NCI-H345 treated with DMSO at 0.1 percent for 48 hours (cell line): Measurements from ENCODE around the gene KIF16B.

ENCODE experiments used
- DNase-seq: peaks from one replicate; lab custom pipeline; 2025; ENCODE audit not compliant: unreplicated experiment; lab: John Stamatoyannopoulos, UW

Gene KIF16B

DNA sequence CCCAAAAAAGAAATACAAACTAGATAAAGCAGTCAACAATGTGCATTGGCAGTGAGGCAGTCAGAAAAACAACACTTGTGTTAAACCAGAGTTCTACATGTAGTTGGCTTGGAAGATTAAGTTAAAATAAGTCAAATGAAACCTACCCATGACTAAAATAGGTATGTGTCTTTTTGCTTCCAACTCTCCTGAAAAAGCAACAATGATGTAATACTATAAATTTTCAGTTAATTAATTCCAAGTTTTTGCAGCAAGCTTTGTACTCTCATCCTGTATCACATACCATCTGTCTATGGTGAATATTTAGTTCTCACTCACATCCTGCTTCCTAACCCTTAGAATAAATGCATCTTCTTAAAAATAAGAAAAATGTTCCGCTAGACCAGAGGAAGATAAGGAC lies 261.5 kb downstream of the KIF16B start:
- DNase-seq = no peak

DNA sequence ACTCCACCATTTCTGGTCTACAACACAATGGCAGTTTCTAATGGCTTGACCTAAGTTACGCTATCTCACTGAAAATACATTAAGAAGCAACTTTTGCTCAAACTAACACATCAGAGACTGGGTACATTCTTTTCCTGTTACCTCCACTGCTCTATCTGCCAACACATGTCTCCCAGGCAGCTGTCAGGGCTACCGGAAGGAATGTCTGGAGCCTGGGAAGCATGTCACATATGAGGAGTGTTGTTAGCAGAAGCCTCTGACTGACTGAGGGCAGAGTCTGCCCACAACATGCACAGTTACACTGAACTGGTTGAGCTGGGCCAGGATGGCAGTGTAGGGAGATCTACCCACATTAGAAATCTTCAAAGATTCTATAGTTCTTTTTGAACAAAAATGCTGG lies 264.5 kb downstream of the KIF16B start:
- no peak for DNase-seq

DNA sequence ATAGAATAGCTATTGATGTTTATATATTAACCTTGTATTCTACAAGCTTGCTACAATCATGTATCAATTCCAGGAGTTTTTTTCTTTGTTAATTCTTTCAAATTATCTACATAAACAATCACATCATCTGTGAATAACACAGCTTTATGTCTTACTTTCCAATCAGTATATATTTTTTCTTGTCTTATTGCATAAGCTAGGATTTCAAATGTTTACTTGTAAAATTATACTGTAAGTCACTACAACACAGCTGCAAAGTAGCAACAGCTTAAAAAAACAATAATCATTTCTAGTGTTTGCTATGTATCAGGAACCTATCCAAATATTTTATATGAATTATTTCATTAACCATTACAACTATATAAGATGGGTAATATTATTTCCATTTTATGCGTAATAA lies 270.4 kb downstream of the KIF16B start:
- DNase-seq = no peak

DNA sequence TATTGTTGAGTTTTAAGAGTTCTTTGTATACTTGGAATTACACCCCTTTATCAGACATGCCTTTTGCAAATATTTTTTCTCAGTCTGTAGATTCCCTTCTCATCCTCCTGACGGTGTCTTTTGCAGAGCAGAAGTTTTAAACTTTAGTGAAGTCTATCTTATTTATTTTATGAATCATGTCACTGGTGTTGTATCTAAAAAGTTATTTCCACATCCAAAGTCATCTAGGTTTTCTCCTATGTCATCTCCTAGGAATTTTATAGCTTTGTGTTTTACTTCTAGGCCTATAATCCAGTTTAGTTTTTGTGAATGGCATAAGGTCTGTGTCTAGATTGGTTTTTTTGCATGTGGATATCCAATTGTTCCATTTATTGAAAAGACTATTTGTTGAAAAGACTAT lies 271.3 kb downstream of the KIF16B start:
- no peak for DNase-seq

DNA sequence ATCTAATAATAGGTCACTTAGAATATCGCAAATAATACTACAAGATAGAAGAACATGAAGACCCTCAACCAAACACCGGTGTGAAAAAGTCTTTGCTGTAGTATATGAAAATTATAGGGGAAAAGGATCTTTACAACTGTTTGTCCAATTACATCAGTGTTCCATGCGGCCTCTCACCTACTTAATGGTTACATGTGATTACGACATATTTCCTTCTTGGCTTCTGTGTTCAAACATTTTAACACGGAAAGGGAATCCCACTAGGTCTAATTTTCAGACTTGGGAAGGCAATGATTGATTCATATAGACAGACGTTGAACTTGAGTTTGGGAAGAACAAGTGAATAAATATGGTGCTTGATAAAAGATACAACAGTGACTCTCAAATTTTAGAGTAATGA lies 273.4 kb downstream of the KIF16B start:
- DNase-seq = no peak

DNA sequence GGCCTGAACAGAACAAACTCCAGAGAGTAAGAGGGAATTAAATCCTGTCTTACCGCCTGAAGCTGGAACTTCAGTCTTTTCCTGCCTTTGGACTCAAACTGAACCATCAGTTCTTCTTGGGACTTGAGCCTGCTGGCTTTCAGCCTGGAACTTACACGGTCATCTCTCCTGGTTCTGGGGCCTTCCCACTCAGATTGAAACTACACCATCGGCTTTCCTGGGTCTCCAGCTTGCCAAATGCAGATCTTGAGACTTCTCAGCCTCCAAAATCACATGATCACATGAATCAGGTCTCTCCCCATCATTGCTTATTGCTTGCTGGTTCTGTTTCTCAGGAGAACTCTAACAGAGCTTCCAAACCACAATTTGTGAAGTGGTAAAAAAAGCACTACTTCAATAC lies 276.3 kb downstream of the KIF16B start:
- no peak for DNase-seq

DNA sequence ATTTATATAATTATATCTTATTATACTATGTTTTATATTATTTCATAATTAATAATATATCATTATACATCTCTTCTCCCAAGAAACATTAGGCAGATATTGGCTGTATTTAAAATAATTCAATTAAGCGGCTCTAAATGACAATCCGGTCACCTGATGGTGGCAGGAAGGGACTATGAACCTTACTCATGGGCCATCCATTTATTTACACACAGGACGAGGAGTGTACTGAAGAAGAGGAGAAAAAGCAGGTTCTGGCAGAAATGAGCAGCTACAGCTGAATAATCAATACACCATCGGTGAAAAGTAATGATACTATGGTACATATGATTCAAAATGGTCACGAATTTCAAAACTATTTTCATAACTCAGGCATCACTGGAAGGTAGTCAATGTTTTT lies 277.7 kb downstream of the KIF16B start:
- no peak for DNase-seq

DNA sequence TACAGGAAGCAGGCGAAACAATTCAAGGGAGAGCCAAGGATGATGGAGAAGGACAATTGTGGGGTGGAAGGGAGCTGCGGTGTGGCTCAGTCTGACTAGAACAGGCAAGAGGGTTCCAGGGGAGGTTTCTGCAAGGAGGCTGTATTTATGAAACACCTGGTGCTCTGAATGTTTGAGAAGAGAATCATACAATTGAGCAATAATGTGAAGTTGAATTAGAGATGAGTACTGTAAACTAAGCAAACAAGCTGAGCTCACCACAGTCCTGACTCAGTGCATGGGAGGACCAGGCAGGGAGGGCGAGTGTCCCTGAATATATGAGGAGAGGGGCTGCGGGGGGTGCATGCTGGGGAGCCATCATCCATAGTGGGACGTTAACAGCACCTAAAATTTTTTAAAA lies 279.7 kb downstream of the KIF16B start:
- DNase-seq = peak; percentile 3

DNA sequence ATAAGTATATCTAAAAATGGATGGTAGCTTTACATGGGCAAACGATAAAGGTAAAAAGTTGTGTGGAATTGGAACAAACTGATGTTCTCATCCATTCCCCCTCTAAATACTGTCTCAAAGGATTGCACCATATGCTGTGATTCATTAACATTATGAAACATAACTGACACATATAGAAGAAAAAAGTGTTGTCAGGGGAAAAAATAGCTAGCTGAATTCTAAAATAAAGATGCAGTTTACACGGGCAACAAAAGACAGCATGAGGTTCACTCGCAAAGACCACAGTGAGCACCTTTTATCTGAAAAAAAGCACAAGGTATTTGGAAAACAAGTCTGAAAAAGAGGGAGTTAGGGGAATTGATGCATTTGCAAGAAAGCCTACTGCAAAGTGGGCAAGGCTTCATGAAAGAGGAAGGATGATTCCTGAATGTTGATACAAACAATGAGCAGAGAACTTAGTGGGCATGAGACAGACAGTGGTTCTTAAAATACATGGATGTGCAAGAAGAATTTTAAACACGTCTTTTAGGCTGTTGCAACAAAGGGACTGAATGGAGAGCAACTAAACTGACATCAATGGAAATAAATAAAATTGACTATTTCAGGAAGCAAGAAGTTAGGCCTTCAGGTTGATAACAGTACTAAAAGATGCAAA lies 280.9 kb downstream of the KIF16B start:
- no peak for DNase-seq

DNA sequence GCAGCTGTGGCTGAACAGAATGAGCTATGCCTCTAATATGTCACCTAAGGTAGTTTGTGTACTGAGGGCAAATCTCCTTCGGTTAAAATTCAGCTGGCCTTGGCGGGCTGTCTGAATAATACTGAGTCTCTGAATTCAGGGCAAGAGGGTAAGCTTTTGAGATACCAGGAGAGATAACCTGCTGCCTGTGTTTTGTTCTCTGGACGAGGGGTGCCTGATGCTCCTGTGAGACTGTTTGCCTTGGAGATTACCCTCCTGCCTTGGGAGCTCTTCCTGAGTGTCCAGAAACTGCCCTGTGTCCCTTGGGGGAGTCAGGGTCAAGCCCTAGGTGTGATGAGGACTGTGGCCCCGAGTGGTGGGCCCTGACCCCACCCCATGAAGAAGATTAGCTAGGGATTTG lies 282.9 kb downstream of the KIF16B start:
- no peak for DNase-seq

DNA sequence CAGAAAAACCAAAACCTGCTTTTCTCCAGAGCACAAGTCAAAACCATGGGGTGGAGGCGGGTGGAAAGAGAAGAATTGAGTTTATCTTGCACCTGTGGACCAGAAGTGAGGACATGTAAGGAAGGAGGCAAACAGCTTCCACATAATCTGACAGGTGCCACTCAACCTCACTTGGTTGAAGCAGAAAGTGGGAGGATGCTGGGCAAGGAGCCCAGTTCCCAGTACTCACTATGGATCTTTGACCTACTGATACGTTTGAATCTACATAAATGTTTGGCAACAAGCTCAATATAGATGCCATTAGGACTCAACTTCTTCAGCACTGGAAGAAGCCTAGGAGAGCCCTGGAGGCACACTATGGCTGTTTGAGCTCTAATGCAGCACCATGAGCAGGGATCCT lies 285.5 kb downstream of the KIF16B start:
- DNase-seq = no peak

DNA sequence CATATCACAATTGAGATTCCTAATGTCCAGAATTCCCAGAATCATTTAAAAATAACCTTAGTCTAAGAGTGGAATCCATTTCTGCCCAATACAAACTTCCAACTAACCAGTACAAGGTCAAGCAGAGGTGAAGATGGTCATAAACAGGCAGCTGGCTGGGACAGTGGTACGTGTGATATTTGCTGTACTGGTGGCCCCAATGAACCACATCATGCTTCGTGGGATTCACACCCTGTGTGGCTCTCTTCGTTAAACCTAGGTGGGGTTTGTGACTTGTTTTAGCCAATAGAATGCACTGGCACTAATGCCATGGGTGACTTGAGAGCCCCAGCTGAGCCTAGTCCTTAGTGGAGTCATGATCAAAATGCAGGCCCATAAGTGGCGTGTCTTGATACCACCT lies 286.6 kb downstream of the KIF16B start:
- DNase-seq = no peak

DNA sequence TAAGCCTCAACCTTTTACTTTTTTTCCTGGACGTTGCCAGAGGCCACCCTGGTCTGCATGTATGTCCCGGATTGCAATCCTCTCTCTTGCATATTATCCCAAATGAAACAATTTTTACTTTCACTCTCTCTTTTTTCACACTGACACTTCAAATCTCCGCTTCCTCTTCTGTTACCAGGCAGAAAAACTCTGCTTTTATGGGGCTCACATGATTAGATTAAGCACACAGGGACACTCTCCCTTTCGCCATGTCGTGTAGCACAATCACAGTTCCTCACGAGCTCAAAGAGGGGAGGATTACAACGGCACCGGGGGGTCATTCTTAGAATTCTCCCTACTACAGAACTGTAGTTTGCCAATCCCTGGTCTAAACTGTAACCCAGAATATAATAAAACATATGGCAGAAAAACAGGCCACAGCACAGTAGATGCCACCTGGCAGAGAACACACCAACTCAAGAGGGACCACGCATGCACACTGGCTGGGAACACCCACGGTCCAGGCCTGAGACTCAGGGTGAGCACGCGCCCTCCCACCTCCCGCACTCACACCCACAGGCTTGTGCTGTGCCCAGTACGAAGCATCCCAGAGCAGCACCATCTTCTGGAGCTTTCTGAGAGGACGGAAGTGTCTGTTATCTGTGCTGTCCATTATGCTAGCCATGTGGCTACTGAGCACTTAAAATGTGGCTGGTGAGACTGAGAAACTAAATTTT lies 288.7 kb downstream of the KIF16B start:
- DNase-seq = no peak

DNA sequence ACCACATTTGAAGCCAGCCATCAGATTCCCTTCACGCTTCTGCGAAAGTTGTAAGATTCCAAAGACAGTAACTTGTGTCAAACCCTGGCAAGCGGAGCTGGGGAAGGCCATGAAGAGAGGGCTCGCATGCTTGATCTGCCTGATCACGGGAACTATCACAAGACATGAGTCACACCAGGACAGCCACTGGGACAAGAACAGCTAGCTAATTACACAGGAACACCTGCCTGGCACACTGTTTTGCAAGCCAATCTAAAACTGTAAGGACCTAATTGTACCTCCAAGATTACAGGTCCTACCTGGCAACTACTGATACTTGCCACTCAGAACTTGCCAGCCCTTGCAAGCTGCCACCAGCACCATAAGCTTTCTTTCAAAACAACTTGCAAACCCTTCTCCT lies 289.3 kb downstream of the KIF16B start:
- no peak for DNase-seq

DNA sequence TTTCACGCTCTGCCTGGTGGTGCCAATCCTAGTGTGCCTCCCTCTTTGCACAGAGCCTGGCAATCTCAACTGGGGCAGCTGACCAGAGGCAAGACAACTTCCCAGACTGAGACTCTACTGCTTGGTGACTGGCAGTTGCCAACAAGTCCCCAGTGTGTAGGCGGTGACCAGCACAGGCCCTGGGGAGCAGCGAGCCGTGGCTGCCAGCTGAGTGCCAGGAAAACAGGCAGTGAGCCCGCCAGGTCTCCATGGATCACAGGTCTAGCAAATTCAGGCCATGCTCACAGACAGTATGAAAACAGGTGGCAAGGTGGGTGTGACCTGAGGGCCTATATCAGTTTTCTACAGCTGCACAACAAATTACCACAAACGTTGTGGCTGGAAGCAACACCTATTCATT lies 289.9 kb downstream of the KIF16B start:
- no peak for DNase-seq

DNA sequence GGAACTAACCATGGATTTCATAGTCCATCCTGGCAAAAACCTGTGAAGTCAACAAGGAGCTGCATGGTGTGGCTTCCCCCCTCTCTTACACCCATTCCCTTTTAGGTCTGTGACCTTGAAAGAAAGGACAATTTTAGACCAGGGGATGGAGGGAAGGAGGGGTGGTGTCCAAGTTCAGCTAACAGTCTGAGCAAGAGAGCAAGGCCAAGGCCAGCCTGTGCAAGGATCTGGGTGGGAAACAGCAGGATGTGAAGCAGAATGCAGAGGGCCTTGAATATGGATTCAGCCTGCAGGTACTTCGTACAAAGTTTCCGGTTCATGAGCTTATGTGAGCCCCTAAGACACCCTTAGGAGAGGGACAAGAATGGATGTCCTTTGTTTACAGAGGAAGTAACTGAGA lies 293.0 kb downstream of the KIF16B start:
- DNase-seq = no peak

DNA sequence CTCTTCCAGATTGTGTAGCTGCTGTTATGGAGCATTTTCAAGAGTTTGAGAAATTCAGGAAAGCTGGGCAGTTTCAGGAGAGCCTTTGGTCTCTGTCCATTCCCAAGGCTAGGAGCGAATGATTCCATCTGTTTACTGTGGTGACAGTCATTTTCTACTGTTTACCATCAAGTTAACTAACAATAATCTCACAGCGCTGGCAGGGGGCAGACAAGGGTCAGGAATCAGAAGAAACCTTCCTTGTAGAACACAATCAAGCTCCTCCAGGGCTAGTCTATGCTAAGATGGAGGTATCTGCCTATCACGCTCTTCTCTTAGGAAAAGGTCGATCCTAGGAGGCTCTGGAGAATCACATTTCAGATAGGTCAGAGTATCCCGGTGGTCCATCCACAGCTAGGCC lies 293.9 kb downstream of the KIF16B start:
- no peak for DNase-seq

DNA sequence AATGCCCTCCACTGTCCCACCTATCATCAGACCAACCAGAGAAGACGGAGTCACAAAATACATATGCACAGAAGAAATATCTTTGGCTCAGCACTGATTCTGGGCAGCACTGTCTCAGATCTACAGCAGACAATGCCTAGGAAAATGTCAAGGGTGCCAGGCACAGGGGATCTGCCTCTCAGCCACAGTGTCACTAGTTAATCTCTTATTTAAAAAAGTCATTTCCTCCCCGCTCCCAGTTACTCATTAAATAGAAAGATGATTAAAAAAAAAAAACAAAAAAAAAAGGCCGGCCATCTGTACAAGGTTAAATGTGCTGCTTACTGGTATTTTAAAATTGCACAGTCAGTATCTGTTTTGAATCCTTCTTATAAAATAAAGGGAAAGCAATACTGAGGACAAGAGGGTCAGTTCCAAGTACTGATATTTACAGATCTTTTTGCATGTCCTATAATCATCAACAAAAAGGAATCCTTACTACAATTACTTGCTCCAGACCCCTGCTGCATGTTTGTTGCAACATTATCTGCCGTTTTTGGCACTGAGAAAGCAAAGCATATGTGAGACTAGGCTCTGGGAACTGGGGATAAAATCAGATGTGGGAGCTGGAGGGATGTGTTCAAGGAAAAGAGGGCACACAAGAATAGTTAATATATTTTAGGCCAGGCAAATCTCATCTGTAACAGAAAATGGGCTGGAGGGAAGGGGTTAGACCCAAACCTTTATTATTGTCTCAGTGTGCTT lies 299.3 kb downstream of the KIF16B start:
- no peak for DNase-seq

DNA sequence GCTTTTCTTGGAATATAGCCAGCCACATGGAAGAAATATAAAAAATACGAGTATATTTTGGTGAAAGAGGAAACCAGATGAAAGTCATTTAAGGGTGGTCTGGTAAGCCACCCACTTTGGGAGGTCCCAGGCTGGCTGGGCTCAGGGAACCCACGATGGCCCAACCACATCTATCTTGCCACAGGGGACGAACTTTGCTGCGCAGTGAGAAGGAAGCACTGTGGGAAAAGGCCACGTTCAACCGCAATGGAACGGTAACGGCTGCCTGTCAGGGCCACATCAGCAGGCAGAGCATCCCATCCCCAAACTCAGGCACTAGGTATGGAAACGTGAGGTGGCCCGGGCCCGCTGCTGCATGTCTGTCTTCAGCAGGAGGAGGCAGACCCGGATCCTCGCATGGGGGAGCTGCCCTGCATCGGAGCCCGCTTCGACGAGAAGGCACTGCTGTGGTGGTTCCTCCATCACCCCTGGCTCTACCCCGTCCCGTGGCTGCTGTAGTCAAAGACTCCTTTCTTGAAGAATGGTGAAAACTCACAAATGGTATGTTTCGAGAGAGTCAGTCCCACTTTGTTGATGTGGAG lies 300.4 kb downstream of the KIF16B start:
- DNase-seq = no peak

DNA sequence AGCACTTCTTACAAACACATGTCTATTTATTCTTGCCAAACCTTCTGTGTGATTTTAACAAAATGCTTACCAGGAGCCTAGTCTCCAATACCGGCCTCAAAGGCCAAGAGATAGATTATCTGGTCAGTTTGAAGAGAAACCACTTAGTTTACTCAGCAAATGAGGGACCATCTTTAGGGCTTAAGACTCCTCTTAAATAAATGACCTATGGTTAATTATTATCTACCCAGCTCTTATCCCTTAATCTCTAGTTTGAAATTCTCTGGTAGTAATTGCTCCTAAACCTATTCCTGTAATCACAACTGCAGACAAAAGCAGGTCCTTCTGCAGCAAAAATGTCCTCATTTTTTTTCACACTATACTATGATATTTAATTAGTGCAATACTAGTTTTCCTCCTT lies 301.8 kb downstream of the KIF16B start:
- DNase-seq = no peak

DNA sequence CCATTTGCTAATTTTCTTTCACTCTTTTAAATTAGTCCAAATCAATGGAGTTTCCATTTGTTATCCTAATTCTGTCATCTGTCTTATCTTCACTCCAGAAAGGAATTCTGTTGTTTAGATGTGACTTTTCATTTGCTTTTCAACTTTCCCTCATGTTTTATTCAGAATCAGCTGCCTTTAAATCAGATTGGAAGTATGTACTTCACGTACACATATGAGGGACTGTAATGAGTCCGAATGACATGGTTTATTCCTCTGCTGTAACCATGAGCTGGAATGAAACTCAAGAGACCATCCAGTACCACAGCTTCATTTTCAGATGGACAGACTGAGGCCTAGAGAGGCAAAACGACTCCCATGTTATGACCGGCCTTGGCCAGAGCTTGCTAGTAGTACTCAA lies 302.3 kb downstream of the KIF16B start:
- no peak for DNase-seq

DNA sequence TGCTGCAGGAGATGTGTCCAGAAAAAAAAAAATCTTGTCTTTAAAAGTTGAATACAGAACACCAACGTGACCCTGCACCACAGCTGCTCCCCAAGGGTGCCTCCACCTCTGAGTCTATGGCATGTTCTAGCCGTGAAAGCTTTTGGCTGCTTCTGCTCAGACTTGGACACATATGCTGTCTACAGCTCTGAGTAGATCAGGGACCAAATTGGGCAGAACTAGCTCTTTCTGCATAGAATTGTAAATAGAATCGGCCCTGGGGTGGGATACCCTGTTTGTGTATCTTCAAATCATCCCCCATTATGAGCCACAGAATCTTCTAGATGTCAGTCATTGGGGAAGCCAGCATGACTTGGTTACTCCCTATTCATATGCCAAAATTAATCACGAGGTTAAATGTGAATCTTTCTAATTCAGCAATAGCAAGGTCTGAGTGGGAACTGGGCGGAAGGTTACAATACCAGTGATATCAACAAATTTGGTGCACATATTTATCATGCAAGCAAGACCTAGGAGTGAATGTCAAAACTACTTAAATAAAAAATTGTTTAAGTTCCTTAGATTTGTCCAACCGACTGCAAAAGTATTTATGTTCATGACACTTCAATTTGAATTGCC lies 302.8 kb downstream of the KIF16B start:
- no peak for DNase-seq
